Stimulated activated CD8-positive, alpha-beta memory T cell treated with anti-CD3 and anti-CD28 coated beads, Interleukin-4, amount 100 ng/mL, for 48 hours (primary cell): ENCODE results near the gene HSPA12B.

Source experiments
- DNase-seq: peaks from one replicate; pipeline ENCODE4 v3.0.0-alpha.2; 2020

The HSPA12B gene

GRCh38 chr20:3749689-3750531 lies 17.4 kb downstream of the HSPA12B start:
- peak; percentile 67 for DNase-seq

DNA sequence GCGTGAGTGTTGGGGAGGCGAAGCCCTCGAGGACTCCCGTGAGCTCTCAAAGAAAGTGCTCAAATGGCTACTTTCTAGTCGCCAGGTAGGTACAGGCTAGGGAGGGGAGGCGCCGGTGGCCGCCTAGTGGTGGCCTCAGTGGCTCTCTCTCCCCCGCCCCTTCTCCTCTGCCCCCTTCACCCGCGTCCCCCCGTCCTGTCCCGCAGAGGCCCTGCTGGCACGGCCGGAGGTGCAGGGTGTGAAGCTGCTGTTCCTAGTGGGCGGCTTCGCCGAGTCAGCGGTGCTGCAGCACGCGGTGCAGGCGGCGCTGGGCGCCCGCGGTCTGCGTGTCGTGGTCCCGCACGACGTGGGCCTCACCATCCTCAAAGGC lies 18.8 kb downstream of the HSPA12B start:
- DNase-seq: no peak

DNA sequence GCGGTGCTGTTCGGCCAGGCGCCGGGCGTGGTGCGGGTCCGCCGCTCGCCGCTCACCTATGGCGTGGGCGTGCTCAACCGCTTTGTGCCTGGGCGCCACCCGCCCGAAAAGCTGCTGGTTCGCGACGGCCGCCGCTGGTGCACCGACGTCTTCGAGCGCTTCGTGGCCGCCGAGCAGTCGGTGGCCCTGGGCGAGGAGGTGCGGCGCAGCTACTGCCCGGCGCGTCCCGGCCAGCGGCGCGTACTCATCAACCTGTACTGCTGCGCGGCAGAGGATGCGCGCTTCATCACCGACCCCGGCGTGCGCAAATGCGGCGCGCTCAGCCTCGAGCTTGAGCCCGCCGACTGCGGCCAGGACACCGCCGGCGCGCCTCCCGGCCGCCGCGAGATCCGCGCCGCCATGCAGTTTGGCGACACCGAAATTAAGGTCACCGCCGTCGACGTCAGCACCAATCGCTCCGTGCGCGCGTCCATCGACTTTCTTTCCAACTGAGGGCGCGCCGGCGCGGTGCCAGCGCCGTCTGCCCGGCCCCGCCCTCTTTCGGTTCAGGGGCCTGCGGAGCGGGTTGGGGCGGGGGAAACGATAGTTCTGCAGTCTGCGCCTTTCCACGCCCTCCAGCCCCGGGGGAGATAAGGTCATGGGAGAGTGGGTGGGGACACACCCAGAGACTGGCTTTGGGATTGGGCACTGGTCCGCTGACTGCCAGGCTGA lies 19.3 kb downstream of the HSPA12B start:
- DNase-seq: peak; percentile 70

DNA sequence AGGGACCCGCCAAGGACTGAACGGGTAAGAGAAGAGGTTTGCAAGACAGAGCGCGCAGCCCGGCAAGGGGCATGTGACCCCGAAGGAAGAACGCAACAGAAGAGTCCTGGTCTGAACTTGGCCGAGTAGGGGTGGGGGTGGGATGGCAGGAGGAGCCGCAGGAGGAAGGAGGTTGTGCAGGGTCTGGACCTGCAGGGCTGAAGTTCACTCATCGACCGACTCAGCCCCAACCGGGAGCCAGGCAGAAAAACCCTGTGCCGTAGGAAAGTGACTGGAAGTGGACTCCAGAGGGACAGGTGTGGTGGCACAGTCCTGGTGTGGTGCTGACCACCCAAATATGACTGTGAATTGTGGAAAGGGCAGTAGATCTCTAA lies 19.9 kb downstream of the HSPA12B start:
- DNase-seq: no peak

GRCh38 chr20:3753098-3753497 lies 20.6 kb downstream of the HSPA12B start:
- DNase-seq: peak; percentile 74

DNA sequence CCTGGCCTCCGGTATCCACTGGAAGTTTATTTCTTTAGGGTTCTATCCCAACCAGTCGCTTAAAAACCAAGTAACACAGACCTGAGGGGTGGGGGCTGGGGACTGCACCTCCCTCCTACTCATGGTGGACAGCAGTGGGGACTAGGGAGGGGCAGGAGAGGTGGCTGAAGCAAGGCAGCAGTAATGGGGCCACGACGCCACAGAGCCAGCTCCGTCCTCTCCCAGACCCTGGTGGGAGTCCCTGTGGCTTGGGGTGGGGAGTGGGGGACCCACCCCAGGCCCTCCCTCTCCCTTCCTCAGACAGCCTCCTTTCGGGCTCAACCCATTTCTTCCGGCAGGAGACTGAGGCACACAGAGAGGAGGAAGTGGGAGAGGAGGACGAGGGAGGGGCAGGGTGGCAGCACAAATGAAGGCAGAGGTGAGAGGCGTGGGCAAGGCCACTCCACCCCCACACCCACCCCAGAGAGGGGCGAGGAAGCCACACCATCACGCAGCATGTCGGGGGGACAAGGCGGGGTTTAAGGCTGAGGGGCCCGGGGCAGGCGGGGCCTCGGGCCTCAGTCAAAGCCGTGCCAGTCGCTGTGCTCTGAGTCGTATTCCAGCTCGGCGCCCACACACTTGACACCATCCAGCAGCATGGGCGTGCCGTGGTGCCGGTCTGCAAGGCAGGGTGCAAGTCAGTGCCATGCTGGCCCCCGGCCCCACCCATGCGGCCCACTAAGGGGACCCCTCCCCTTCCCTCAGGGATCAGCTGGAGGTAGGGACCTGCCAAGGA lies 21.2 kb downstream of the HSPA12B start:
- no peak for DNase-seq

DNA sequence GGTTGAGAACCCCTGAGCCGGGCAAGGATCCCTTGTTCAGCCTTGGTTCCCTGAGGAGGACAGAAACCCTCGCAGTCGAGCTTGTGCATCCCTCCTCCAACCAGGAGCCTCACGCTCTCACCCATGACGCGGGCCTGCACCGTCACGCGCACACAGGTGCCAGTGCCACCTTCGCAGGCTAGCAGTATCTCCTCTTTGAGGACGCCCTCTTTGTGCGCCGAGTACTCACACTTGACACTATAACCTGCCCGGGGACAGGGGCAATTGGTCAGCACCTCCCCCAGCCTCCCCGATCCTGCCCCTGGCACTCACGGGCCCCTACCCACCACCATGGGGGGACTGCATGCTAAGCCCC lies 21.8 kb downstream of the HSPA12B start:
- no peak for DNase-seq

- no peak for DNase-seq
These were observed 22.8 kb downstream of the HSPA12B start for GRCh38 chr20:3755269-3755668.

GRCh38 chr20:3755814-3756480 lies 23.5 kb downstream of the HSPA12B start:
- no peak for DNase-seq

- DNase-seq: no peak
These were observed 24.8 kb downstream of the HSPA12B start for GRCh38 chr20:3757268-3757667.

- no peak for DNase-seq
These were observed 26.1 kb downstream of the HSPA12B start for GRCh38 chr20:3758566-3758965.

GRCh38 chr20:3759316-3759823 lies 26.9 kb downstream of the HSPA12B start:
- no peak for DNase-seq

- no peak for DNase-seq
These were observed 27.4 kb downstream of the HSPA12B start for GRCh38 chr20:3759884-3760283.

DNA sequence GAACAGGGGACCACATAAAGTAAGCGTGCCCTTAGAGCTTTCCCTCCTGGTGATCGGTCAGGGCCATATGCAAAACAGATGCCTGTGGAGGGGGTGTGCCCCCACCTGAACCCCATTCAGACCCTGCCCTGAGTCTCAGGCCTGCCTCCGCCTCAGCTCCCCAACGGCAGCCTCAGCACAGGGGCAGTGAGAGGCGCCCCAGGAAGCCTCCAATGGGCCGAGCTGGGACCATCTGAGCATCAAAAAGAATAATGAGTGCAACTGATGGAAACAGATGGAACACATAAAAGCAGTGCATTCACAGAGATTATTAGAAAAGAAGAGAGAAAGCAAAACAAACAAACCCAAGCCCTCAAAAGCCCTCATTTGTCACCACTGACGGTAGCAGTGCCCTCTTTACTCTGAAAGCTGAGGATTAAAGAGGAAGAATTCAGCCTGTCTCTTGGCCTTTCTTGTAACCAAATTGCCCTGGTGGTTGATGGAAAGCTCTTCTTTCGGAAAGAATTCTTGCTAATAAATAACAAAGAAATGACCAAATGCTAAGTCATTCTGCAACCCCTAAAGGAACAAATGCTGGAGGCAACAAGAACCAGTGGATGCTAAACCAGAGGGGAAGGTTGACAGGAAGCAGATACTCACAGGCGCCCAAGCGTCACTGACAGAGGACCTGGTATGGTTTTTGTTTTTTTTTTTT lies 28.3 kb downstream of the HSPA12B start:
- DNase-seq: no peak

DNA sequence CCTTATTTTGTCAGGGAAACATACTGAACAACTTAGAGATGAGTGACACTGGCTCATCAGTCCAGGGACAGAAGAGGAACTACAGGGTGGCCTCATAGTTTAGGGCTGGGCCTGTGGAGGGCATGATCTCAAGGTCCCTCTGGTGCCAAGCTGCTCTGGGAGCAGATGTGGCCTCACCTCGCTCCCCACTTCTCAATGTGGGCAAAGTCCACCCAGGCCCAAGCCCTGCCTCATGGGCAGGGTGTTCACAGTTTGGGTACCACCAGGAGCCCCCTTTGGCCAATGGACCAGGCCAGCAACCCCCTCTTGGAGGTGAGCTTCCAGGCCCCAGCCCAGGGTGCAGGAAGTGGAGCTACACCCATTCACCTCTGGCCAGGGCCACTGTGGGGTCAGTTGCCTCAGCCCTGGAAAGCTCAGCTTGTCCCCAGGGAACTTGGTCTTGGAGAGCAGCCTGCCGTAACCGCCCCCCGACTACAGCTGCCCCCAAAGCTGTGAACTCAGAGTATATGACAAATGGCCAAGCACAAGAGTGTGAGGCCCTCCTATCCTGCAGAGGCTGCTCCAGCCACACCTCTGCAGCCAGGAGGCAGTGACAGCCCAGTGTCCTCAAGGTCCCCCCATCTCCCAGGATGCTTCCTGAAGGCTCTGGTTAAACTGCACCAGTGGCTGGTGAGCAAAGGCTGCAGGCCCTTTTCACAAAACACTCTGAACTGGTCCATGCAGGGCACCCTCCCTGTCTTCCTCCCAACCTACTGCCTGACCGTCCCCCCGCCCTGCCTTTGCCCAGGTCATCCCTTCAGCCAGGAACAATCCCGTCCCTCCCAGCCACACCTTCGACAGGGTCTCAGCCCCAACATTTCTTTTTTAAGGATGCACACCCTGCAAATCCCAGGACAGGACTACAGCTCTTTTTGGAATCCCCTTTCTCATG lies 31.5 kb downstream of the HSPA12B start:
- DNase-seq: no peak

- DNase-seq: no peak
These were observed 32.2 kb downstream of the HSPA12B start for GRCh38 chr20:3764659-3765058.

GRCh38 chr20:3765171-3765882 lies 32.8 kb downstream of the HSPA12B start:
- no peak for DNase-seq

GRCh38 chr20:3766422-3767109 lies 34.1 kb downstream of the HSPA12B start:
- no peak for DNase-seq

DNA sequence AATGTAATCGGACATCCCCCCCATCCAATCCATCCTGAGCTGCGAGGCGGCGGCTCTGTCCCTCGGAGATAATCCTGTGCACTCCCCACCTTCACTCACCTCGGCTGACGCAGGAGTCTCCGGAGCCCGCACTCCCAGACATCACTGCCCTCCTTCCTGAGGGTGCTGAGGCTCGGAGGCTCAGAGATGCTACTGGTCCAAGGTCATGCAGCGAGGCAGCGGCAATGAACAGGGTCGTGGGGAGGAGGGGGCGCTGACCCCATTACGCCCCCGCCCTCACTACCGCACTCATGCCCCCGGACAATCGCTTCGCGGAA lies 34.6 kb downstream of the HSPA12B start:
- no peak for DNase-seq
